ENCODE measurements around the gene EXD3.
"Not testable (repeated sequence)": the region's sequence is repeated elsewhere in the genome, so short reads cannot be mapped to it uniquely, and the experiment has no call there.

The EXD3 gene

DNA sequence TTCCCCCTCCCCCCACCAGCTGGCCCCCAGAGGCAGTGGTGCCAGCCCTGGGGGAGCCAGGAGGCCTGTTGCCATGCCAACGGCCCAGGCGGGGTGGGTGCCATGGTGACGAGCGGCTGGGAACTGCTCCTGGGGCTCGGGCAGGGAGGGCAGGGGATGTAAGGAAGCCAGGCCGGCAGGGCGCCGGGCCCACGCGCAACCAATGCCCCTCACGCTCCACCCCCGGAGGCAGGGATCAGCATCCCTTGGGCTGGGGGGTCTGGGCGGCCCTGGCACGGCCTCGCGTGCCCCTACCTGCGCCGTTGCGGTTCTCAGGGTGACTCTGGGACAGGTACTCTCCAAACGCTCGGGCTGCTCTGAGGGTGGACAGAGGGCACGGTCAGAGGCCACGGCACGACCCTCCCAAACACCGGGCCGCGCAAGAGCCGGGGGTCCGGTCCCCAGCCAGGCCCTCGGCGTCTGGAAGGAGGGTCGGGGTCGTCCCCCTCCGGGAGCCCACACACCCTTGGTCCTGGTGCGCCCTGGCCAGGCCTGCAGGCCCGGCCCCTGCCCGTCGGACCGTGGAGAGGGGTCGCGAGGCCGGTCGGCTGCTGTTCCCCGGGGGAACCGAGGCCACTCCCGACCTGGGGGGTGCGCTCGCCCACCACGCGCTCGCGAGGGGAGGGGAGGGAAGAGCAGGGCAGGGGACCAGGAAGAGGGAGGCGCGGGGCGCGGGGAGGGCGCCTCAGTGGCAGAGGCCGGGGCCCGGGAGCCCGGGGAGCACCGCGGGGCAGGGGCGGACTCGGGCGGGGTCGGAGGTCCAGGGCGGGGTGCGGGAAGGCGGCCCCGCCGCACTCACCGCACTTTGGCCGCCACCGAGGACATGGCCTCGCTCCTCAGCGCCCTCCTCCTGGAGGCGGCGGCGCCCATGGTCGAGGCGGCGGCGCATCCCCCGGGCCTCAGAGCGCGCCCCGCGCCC, 35.5 kb upstream of the EXD3 start:
- no peak for DNase-seq

DNA sequence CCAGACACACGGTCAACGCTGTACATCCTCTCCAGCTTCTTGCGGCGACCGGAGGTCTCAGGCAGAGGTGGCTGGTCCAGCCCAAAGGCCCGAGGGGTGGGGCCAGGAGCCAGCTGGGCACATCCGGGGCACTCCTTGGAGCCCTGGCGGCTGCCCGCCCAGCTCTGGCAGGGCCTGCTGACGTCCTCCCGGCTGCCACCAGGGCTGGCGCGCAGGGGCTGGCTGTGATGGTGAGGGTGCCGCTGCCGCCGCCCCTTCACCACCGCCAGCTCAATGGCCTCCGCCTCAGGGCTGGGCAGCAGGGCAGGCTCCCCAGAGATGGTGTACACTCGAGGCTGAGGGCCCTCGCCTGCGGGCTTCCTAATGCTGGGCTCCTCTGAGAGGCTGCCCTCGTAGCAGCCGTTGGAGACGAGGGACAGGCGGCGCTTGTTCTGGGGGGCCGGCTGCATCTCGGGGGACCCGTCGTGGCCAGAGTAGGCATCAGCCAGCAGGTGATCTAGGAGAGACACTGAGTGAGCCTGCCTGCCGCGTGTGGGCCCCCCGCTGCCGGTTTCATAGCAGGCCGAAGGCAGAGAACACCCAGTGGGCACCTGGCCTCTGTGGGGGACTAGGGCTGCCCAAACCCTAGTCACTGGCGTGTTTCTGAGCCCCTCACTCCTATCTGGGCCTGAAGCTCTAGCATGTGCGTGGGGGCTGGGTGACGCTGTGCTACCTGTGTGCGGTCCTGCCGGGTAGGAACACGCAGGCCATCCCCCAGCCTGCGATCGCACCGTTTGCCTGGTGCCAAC, 34.6 kb upstream of the EXD3 start:
- no peak for DNase-seq

DNA sequence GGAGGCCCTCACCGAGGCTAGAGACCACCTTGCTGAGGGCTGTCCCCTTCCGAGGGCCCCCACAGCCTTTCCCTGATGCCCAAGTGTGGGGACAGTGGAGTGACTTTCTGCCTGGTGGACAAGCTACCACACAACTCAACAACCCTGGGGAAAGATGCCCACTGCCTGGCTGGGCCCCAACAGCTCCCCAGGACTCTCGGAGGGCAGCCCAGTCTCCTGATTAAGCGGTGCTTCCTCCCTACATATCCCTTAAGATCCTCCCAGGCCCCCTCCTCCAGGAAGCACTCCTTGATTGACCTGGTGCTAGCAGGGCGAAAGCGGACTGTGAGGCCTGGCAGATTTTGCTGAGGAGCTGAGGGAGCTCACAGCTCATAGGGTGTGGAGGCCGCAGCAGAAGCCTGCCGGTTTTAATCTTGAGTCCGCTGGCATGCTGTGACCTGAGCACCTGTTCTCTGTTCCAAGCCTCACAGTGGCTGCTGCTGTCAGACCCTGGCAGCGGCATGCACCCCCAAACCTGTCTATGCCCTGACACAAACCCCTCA, 34.0 kb upstream of the EXD3 start:
- DNase-seq: no peak

DNA sequence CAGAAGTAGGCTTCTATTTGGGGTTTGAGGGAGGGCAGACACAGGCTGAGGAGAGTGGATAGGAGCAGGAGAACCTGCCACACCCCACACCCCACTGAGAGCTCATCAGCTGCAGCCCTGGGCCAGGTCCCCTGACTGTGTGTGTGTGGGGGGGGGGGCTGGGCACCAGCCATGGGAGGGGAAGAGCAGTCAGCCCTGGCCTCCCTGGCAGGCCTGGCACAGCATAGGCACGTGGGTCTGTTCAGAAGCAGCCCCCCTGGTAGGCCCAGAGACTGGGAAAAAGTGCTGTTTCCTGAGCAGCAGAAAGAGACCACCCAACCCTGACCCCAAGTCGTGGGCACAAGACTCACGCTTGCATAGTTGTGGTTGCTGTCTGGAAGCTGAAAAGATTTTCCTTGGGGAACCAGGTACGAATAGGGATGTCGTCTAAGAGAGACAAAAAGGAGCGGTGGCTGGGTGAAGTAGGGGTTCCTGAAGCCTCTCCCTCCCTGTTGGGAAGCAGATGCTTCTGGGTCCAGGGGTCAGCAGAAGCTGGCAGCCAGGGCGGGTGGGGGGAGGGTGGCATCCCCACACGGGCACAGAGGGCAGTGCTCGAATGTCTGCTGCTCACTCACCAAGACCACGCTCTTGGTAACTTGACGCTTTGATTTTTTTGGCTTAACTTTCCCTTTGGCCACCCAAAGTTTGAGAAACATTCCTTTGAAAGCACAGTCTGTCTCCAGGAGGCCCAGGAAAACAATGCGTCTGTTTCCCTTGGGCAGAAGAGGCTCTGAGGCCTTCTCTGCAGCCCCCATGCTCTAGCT, 33.3 kb upstream of the EXD3 start:
- DNase-seq: no peak

DNA sequence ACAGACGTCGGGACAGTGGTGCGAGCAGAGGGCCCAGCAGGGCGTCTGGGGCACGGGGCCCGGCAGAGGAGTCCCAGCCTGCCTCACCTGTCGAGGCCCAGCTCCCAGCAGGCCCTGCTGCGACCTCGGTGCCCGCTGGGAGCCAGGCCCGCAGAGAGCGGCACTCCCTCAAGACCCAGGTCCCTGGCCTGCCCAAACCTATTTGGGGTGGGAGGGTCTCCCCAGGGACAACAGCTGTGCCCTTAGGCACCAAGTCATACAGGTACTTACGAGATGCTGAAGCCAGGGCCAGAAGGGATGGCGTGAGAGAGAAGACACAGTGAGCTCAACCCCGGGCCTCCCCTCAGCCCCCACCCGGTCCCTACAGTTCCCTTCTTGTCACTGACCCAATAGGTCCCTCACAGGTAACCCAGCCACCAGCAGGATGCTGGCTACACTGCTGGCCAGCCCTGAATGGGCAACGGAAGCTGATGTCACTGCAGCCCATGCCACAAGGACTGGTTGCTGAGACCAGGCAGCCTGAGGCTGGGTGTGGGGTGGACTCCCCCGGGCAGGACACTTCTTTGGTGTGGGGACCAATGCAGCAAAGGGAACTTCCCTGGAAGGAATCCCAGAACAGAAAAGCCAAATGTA, 32.5 kb upstream of the EXD3 start:
- DNase-seq: no peak

DNA sequence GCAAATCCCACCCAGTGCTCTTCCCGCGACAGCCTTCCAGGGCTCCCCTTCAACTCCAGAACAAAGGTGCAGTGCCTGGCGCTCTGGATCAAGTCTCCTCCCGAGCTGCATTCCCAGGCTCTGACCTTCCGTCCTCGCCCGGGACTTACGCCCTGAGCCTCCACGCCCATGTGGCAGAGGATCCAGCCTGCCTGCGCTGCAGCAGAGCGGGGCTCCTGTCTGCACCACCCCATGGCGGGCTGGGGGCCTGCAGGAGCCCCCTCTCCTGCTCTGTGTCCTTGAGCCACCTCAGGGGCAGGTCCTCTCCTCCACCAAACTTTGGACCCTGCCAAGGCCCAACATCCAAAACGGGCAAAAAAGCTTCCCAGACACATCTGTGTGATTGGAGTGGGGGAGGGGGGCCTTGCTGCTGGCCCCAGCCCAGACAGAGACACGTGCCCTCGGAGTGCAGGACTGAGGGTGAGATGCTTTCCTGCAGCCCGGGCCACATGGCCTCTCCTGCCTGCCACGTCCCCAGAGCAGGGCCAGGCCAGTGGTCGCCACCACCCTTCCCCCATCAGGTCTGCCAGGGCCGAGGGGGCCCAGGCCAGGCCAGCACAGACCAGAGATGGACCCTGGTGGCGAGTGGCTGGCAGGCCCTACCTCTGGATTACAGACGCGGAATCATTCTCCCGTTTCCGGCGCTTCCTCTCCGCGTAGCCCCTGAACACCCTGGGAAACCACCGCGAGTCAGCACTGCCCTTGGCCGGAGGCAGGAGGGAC, 31.8 kb upstream of the EXD3 start:
- DNase-seq: no peak

DNA sequence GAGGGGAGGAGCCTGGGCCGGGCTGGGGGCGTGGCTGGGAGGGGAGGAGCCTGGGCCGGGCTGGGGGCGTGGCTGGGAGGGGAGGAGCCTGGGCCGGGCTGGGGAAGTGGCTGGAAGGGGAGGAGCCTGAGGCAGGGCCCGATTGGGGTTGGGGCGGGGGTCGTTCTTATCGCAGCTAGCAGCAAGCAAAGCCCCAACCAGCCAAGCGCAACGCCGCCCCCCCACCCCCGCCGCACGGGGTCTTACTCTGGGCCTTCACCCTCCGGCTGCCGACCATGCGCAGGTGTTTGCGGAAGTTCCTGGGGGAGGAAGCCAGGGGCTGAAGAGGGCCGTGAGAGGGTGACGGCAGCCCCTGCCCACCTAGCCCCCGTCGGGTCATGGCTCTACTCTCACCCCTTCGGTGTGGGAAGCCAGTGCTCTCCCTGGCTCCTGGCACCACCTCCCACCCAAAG, 31.2 kb upstream of the EXD3 start:
- DNase-seq: no peak

DNA sequence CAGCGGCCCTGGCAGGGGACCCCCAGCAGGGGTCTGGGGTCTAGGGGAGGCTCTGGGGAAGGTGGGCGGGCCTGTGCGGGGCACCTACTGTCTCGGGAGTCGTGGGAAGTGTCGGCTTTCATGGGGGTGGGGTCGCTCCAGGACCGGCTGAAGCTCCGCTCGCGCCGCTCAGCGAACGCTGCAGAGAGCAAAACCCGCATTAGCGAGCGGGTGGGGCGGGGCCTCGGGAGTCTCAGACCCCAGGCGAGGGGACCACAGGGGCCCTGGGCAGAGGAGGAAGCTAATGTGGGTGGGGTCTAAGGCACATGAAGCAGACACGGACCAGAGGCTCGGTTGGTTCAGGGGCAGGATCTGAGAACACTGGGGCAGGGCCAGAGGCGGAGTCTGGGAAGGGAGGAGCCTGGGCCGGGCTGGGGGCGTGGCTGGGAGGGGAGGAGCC, 30.7 kb upstream of the EXD3 start:
- DNase-seq: no peak

DNA sequence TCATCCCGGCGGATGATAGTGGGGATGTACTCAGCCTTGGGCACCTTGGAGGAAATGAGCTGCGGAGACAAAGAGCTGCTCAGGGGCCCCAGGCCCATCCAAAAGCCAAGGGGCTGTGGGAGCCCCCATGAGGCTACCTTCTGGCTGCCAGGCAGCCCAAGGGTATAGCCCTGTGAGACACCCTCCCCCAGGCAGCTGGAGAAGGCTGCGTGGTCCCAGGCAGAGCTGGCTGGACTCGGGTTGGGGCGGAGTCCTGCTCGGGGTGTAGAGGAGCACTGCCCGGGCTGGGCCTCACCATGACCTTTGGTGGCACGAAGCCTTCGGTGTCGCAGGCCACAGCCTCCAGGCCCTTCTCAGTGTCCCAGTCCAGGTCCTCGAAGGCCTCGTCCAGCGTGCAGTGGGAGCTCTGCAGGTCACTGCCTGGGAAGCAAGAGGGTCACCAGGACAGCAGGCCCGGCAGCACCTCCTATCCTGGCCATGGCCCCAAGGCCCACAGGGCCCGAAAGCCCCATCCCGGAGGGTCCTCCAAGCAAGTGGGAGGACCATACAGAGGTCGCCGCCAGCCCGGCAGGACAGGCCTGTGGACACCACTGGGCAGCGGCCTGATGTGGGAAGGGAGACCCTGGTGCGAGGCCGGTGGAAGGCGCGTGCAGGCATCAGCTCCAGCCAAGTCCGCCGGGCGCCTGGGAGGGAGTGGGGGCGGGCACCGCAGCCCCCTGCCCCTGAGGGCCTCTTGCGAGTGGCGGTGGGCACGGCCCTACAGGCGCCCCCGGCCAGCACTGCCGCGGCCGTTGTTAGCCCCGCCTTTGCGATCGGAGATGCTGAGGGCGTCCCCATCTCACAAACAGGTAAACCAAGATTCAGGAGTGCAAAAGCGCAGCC, 30.0 kb upstream of the EXD3 start:
- no peak for DNase-seq

DNA sequence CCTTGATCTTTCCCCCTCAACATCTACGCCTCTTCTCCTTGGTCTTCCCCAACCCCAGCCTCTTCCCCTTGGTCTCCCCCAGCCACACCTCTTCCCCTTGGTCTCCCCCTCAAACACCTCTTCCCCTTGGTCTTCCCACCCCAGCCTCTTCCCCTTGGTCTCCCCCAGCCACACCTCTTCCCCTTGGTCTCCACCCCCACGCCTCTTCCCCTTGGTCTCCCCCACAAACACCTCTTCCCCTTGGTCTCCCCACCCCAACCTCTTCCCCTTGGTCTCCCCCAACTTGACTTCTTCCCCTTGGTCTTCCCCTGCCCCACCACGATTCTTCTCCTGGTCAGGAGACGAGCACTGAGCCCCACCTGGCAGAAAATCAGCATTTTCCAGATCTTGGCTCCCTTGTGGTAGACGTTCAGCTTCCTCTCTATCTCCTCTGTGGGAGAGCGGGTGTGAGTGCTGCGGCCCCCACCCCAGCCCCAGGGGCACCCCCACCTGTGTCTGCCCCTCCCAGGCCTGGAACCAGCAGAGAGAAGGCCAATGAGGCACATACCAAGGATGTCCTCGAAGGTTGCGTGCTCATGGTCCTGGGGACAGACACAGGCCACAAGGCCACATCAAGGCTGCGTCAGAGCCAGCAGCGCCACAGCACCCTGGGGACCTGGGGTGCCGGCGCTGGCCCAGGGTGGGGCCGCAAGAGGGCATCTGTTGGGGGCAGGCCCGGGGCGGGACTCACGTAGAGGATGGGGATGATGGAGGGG, 29.2 kb upstream of the EXD3 start:
- DNase-seq: no peak

DNA sequence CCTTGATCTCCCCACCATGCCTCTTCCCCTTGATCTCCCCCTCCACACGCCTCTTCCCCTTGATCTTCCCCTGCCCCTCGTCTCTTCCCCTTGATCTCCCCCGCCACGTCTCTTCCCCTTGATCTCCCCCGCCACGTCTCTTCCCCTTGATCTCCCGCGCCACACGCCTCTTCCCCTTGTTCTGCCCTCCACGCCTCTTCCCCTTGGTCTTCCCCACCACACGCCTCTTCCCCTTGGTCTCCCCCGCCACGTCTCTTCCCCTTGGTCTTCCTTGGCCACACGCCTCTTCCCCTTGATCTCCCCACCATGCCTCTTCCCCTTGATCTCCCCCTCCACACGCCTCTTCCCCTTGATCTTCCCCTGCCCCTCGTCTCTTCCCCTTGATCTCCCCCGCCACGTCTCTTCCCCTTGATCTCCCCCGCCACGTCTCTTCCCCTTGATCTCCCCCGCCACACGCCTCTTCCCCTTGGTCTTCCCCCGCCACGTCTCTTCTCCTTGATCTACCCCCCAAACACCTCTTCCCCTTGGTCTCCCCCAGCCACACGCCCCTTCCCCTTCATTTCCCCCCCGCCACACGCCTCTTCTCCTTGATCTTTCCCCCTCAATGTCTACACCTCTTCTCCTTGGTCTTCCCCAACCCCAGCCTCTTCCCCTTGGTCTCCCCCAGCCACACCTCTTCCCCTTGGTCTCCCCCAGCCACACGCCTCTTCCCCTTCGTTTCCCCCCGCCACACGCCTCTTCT, 28.5 kb upstream of the EXD3 start:
- DNase-seq: not testable (repeated sequence)

DNA sequence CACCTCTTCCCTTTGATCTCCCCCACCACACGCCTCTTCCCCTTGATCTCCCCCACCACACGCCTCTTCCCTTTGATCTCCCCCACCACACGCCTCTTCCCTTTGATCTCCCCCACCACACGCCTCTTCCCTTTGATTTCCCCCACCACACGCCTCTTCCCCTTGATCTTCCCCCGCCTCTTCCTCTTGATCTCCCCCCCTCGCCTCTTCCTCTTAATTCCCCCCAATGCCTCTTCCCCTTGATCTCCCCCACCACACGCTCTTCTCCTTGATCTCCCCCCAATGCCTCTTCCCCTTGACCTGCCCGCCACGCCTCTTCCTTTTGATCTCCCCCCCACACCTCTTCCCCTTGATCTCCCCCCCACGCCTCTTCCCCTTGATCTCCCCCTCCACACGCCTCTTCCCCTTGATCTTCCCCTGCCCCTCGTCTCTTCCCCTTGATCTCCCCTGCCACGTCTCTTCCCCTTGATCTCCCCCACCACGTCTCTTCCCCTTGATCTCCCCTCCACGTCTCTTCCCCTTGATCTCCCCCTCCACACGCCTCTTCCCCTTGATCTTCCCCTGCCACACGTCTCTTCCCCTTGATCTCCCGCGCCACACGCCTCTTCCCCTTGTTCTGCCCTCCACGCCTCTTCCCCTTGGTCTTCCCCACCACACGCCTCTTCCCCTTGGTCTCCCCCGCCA, 27.7 kb upstream of the EXD3 start:
- not testable (repeated sequence) for DNase-seq

DNA sequence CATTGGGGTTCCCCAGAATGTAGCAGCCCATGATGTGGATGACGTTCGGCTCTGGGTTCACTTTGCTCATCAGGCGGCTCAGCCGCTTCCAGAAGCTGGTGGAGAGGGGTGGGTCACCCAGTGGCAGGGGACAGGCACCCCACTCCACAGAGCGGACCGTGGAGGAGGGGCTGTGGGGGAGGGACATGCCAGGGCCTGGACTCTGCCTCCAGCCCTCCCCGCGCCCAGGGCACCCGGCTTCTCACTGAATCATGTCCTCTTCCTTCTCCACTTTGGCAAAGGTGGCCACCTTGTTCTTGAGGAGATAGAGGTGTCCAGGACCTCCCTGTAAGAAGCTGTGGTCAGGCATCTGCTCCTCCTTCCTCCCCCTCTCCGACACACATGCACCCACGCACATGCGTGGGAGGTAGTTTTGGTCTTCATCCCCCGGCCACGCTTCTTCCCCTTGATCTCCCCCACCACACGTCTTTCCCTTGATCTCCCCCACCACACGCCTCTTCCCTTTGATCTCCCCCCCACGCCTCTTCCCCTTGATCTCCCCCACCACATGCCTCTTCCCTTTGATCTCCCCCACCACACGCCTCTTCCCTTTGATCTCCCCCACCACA, 27.1 kb upstream of the EXD3 start:
- DNase-seq: no peak

DNA sequence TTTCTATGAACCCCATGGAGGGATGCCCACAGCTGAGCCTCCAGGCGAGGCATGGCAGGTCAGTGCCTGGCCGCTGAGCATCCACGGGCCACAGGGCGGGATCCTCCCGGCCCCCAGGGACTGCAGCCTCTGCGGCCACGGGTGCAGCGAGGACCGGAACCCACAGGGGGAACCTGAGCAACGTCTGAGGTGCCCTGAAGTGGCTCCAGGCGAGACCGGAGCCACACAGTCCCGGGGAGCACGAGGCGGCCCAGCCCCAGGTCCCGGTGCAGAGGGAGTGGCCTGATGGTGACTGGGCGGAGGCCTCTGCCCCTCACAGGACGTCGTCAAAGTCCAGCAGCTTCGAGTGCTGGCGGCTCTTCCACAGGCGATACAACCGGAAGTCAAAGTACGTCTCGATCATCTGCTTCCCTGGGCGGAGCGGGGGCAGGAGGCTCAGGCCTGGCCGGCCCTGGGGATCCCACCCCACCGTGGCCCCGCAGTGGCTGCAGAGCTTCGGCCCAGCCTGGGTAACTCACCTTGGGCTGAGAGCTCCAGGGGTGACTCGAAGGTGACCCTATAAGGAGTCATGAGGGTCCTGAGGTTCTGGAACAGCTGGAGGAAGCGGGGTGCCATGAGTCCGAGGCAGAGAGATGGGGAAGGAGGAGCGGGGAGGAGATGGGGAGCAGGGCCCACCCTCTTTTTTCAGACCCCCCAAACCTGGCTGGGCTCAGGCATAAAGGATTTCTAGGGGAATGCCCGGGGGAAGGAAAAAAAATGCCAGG, 26.3 kb upstream of the EXD3 start:
- no peak for DNase-seq

DNA sequence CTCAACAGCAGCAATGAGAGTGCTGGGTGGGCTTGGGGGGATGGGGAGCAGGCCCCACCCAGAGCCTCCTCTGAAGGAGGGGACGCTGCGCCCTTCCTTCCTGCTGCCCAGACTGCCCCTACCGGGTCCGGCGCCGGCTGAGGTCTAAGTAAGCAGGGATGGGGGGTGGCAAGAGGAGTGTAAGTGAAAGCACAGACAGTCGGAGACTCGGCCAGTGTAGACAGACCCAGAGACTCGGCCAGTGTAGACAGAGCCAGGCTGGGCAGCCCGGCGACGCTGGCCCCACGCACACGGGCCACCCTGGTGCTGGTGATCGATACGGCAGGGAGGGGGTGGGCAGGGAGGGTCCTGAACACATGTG, 25.6 kb upstream of the EXD3 start:
- no peak for DNase-seq

DNA sequence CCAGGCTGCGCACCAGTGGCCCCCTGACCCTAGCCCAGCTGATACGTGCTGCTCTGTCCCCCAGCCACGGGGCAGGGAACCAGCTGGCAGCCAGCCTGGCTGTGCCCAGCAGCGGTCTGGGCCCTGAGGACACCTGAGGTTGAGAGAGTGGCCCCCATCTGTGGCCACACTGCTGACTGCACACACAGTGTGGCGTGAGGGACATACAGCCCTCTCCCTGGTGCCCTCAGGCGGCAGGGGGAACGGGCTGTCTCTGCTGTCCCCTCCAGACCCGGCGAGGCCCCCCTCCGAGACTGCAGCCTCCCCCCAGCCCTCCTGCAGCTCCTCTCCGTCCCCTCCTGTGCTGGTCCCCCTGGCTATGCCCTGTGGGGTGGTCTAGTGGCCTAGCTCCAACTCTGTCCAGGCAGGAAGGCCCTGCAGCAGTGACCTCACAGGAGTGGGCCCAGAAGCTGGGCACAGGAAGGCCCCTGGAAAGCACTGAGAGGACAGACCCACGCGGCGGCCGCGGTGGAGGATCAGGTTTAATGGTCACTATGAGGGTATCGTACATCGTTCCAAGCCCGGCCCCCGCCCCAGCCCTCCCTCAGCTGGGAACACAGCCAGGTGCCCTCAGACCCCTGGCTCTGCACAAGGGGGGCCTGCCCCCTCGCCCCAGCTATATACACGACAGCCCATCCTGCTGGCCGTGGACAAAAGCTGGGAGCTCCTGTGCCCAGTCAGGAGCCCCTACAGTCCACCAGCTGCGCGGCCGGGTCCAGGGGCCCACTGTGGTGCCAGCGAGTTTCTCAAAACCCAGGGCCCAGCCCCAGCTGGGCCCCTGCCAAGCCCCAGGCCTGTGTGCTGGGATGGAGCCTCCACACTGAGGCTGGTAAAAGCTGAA, 25.0 kb upstream of the EXD3 start:
- no peak for DNase-seq

All from NCI-H748 treated with DMSO at 0.1 percent for 48 hours (cell line).